GM20000 (cell line): ENCODE data around the gene IL1RAPL1.

Source experiments
- DNase-seq: peaks from one replicate; pipeline ENCODE4 v3.0.0; 2012; ENCODE audit warnings: low spot score
- CTCF ChIP-seq: IDR thresholded peaks from 2 replicates; pipeline ENCODE4 v1.5.1; 2012; ENCODE audit warnings: mild to moderate bottlenecking, control low read depth; ENCODE audit errors: extremely low read depth, missing control alignments

Gene IL1RAPL1

GRCh38 chrX:29666366-29666765 is 1079.1 kb downstream of the IL1RAPL1 start:
- no peak for DNase-seq
- TF ChIP-seq CTCF, result no peak

- DNase-seq, result no peak
- TF ChIP-seq CTCF, result no peak
These were observed 1084.2 kb downstream of the IL1RAPL1 start for GRCh38 chrX:29671421-29671820.

- DNase-seq, result no peak
- TF ChIP-seq CTCF, result no peak
These were observed 1100.4 kb downstream of the IL1RAPL1 start for GRCh38 chrX:29687687-29688086.

- TF ChIP-seq CTCF, result no peak
- DNase-seq, result no peak
These were observed 1102.8 kb downstream of the IL1RAPL1 start for GRCh38 chrX:29690061-29690460.

- DNase-seq, result no peak
- no peak for TF ChIP-seq CTCF
These were observed 1103.8 kb downstream of the IL1RAPL1 start for GRCh38 chrX:29691044-29691443.

- DNase-seq, result no peak
- TF ChIP-seq CTCF, result no peak
These were observed 1106.7 kb downstream of the IL1RAPL1 start for GRCh38 chrX:29693912-29694311.

GRCh38 chrX:29699239-29699638 is 1112.0 kb downstream of the IL1RAPL1 start:
- no peak for DNase-seq

More at GRCh38 chrX:29699239-29699638, 1112.0 kb downstream of the IL1RAPL1 start:
- no peak for TF ChIP-seq CTCF
